Osteocyte (in vitro differentiated cells): Measurements from ENCODE around the gene ARHGAP22. TPM values are rescaled to one million over a fixed set of nuclear protein-coding genes. Genes with fewer than 3 reads are reported as not detected.

Experiments
- DNase-seq: peaks from one replicate; pipeline ENCODE4 v3.0.0; 2021; ENCODE audit warnings: mixed read lengths; ENCODE audit not compliant: unreplicated experiment; ENCODE audit errors: extremely low spot score
- H3K27ac Mint-ChIP-seq: one replicate; pipeline ENCODE4 v1.8.0; 2021; ENCODE audit warnings: mild to moderate bottlenecking, mixed read lengths; ENCODE audit not compliant: unreplicated experiment
- H3K27me3 Mint-ChIP-seq: one replicate; pipeline ENCODE4 v1.8.0; 2021; ENCODE audit warnings: mixed read lengths; ENCODE audit not compliant: unreplicated experiment
- H3K36me3 Mint-ChIP-seq: one replicate; pipeline ENCODE4 v1.8.0; 2021; ENCODE audit warnings: mixed read lengths; ENCODE audit not compliant: unreplicated experiment
- H3K4me1 Mint-ChIP-seq: one replicate; pipeline ENCODE4 v1.8.0; 2021; ENCODE audit warnings: mixed read lengths; ENCODE audit not compliant: unreplicated experiment
- H3K4me3 Mint-ChIP-seq: one replicate; pipeline ENCODE4 v1.8.0; 2021; ENCODE audit warnings: mild to moderate bottlenecking, moderate library complexity, mixed read lengths; ENCODE audit not compliant: unreplicated experiment
- H3K9me3 Mint-ChIP-seq: one replicate; pipeline ENCODE4 v1.8.0; 2021; ENCODE audit warnings: mixed read lengths; ENCODE audit not compliant: unreplicated experiment
- CTCF ChIP-seq: fragments of 200-600 bp; sonication (generic); IDR thresholded peaks from 2 replicates; pipeline ENCODE4 v1.5.0; 2021; ENCODE audit warnings: antibody characterized with exemption, mild to moderate bottlenecking, moderate library complexity
- total RNA-seq: library from RNA; stranded (reverse); gene quantifications from 2 replicates; pipeline ENCODE4 v1.2.1, GENCODE V29; 2021

The ARHGAP22 gene
- total RNA-seq, 1 donor from 2014 or later: 0.64 TPM

DNA sequence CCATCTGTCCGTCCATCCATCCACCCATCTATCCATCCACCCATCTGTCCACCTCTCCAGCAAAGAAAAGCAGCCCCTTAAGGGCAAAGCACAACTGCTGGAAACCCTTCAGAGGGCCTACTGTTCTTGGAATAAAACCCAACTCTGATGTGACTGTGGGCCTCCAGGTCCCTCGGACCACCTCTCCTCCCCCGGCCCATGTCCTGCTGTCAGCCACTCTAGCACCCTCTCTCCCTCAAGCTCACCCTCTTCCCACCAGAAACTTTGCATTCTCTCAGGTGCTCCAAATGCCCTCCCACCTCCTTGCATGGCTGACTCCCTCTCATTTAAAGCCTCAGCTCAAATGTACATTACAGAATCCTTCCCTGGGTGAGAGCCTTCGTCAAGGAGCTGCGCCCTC lies 110.3 kb downstream of the ARHGAP22 start:
- Mint-ChIP-seq H3K9me3 (no peaks in the 10 kb centered on the region), H3K27ac (no peak overlapping the region), H3K36me3 (no peaks in the 10 kb centered on the region), H3K4me3 (no peak overlapping the region), H3K27me3 (no peaks in the 10 kb centered on the region), H3K4me1 (peaks cover 26% of the 10 kb centered on the region)
- peak; percentile 38 for DNase-seq
- no peak for TF ChIP-seq CTCF

GRCh38 chr10:48494073-48494472 lies 110.8 kb downstream of the ARHGAP22 start:
- peak; percentile 57 for DNase-seq
- Mint-ChIP-seq H3K9me3 (no peaks in the 10 kb centered on the region), H3K36me3 (no peaks in the 10 kb centered on the region), H3K4me3 (no peak overlapping the region), H3K4me1 (peaks cover 26% of the 10 kb centered on the region), H3K27me3 (no peaks in the 10 kb centered on the region), H3K27ac (no peak overlapping the region)
- TF ChIP-seq CTCF: no peak

GRCh38 chr10:48493083-48493871 lies 111.6 kb downstream of the ARHGAP22 start:
- TF ChIP-seq CTCF: no peak
- Mint-ChIP-seq H3K4me1 (peaks cover 25% of the 10 kb centered on the region), H3K36me3 (no peaks in the 10 kb centered on the region), H3K27me3 (no peaks in the 10 kb centered on the region), H3K4me3 (no peak overlapping the region), H3K9me3 (no peaks in the 10 kb centered on the region), H3K27ac (no peak overlapping the region)
- DNase-seq: peak; percentile 64

GRCh38 chr10:48492201-48492600 lies 112.7 kb downstream of the ARHGAP22 start:
- Mint-ChIP-seq H3K9me3 (no peaks in the 10 kb centered on the region), H3K27ac (no peak overlapping the region), H3K27me3 (no peaks in the 10 kb centered on the region), H3K4me1 (peaks cover 20% of the 10 kb centered on the region), H3K36me3 (no peaks in the 10 kb centered on the region), H3K4me3 (no peak overlapping the region)
- DNase-seq: no peak
- TF ChIP-seq CTCF: no peak

DNA sequence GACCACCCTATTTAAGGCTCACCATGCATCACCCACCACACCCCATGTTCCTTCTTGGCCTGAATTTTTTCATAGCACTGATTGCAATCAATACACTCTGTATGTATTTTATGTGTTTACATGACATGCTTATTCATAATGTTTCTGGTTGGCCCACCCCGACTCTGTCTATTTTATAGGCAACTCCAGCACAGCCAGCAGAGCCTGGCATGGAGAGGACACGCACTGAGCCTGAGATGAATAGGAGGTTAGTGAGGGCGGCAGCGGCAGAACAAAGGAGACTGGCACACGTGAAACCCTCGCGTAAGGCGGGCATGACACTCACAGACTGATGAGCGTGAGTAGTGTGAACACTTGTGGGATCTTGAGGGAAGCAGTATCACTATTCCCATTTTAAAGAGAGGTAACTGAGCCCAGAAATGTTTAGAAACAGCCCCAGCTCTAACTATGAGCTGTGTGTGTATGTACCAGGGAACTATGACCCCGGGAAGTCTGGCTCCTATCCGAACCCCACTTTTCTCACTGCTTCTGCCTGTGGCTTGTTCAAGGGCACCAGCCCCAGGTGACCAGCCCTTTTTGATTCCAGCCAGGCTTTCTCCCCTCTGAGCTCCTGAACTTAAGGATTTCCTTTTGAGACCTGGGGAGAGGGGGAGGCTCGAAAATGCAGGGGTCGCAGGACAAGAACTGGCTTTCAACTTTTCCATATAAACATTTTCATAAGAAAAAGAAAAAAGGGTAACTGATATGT lies 113.3 kb downstream of the ARHGAP22 start:
- H3K36me3 Mint-ChIP-seq: no peaks in the 10 kb centered on the region
- no peak overlapping the region for H3K27ac Mint-ChIP-seq
- H3K9me3 Mint-ChIP-seq: no peaks in the 10 kb centered on the region
- H3K4me3 Mint-ChIP-seq: no peak overlapping the region
- no peak for TF ChIP-seq CTCF
- DNase-seq: peak; percentile 66
- no peaks in the 10 kb centered on the region for H3K27me3 Mint-ChIP-seq
- peaks cover 14% of the 10 kb centered on the region for H3K4me1 Mint-ChIP-seq
